HG02970 (cell line): ENCODE data around the gene BCAT1.
"Not testable (repeated sequence)": the region's sequence is repeated elsewhere in the genome, so short reads cannot be mapped to it uniquely, and the experiment has no call there.

ENCODE experiments used
- ATAC-seq: cut with Tn5 transposase; IDR thresholded peaks from one replicate; pipeline ENCODE4 v1.9.1; 2021; ENCODE audit warnings: mild to moderate bottlenecking, moderate library complexity, moderate number of reproducible peaks; ENCODE audit not compliant: unreplicated experiment, low FRiP score

Gene BCAT1

GRCh38 chr12:24864796-24865125 lies 84.1 kb downstream of the BCAT1 start:
- no peak for ATAC-seq

DNA sequence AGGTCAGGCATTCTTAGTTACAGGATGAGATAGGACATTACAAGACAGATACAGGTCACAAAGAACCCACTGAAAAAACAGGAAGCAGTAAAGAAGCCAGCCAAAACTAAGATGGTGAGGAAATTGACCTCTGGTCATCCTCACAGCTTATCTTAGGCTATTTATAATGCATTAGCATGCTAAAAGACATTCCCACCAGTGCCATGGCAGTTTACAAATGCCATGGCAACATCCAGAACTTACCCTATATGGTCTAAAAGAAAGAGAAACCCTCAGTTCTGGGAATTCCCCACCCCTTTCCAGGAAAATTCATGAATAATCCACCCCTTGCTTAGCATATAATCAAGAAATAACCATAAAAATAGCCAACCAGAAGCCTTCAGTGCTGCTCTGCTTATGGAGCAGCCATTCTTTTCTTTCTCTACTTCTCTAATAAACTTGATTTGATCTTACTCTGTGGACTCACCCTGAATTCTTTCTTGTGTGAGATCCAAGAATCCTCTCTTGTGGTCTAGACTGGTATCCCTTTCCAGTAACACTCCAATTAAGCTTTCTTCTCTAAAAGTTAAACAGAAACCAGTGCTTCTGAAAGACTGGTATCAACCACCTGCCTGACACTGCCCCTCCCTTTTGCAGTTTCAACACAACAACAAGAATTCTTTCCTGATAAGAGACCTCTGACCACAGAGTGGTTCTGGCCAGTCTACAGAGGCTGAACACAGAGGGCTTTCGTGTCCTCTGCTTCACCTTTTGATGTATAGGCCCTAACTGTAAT lies 86.9 kb downstream of the BCAT1 start:
- ATAC-seq = no peak

DNA sequence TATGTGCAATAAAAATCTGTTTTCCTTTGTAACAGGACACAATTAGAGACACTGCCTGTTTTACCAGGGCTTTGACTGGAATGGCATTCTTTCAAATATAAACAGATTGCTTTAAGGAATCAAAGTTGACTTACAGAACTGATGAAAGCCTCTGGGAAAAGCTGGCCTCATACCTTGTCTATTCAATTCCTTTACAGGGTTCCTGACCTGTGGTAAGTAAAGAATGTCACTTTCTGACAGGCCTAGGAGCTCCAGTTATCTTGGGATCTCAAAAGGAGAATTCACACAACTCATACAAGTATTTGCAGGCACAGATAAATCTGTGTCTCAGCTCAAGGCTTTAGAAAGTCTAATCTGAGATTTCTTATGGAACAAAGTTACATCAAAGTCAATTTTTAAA lies 88.4 kb downstream of the BCAT1 start:
- ATAC-seq = no peak

- ATAC-seq = no peak
Observed at GRCh38 chr12:24856541-24856940, 92.4 kb downstream of the BCAT1 start.

DNA sequence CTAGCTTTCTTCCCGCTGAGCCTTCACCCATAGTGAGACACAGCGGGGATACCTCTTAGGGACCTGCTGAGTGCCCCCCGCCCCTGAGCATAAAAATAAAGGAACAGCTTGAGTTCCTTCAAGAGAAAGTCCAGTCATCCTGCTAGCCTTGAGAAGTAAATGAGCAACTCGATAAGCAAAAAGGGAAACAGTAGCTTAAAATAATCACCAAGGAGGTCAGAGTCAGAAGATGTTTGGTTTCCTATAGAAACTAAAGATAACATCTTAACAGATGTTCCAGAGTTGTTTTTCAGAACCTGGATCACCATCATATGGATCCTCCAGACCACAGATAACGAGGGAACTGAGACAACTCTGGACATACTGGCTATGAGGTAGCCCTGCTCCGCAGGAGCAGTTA lies 94.0 kb downstream of the BCAT1 start:
- ATAC-seq = no peak

DNA sequence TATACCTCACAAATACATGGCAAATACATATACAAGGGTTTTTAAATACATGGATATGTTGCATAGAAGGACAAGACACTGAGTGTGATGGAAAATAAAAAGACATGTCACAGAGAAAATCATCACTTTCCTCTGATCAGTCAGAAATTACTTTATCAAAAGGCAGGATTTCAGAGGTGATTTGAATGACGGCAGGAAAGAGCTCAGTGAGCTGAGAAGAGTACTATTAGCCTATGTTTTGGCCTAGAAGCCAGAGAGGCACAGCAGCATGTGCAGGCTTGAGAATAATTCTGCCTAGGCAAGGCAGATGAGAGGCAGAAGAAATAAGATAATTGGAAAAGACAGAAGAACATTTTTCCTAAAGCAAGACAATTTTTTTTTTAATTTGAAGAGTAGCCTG lies 94.9 kb downstream of the BCAT1 start:
- no peak for ATAC-seq

DNA sequence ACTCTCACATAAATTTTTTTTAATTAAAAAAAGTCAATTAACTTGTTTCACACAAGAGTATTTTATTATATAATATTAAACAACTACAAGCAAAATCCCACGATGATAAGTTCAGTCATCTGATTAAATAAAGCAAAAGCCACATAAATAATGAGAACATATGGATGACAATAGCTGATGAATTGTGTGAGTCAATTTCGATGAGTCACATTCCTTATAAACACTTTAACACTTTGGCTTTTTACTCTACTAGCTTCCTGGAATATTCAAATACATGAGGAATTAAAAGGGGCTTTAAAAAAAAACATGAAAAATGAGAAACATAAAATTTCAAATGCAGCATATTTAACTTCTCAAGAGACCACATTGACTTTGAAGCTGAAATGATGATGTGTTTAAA lies 95.3 kb downstream of the BCAT1 start:
- no peak for ATAC-seq

- ATAC-seq = no peak
Observed at GRCh38 chr12:24853094-24853493, 95.8 kb downstream of the BCAT1 start.

DNA sequence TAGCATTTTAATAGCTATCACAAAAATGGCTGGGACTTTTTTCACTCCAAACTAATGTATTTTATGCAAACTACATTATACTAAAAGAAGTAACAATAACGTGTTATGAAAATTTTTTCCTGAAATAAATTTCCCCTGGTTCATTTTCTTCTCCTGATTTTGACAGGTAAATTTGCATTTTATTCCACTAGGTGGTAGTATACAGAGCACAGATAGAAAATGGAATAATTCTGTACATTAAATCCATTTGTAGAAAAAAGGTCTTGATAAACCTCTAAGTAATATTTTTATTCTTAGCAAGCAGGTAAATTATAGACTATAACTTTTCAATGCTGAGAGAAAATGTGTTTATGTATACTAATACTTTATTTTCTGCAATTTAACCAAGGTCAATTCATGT lies 96.5 kb downstream of the BCAT1 start:
- no peak for ATAC-seq

DNA sequence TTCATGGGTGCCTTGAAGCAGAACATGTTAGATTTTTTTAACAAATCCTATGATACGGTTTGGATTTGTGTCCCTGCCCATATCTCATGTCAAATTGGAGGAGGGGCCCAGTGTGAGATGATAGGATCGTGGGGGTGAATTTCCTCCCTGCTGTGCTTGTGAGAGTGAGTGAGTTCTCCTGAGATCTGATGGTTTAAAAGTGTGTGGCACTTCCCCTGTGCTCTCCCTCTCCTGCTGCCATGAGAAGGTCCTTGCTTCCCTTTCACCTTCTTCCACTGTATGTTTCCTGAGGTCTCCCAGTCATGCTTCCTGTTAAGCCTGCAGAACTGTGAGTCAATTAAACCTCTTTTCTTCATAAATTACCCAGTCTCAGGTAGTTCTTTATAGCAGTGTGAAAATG lies 97.0 kb downstream of the BCAT1 start:
- ATAC-seq = not testable (repeated sequence)

DNA sequence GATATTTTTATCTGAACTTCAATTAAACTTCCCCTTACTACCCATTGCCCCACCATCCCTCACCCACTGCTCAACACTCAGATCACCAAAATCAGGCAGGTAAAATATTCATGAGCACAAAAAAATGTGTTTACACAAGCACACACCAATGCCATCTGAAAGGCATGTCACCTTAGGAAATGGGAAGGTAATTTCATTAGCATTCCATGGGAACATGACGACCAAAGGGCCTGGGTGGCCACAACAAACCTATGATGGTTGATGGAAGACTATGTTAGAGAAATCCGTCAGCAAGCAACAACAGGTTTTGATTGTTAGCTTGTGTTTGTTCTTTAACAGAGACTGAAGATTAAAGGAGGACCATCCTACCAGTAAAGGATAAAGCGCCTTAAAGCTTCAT lies 97.6 kb downstream of the BCAT1 start:
- ATAC-seq = no peak

DNA sequence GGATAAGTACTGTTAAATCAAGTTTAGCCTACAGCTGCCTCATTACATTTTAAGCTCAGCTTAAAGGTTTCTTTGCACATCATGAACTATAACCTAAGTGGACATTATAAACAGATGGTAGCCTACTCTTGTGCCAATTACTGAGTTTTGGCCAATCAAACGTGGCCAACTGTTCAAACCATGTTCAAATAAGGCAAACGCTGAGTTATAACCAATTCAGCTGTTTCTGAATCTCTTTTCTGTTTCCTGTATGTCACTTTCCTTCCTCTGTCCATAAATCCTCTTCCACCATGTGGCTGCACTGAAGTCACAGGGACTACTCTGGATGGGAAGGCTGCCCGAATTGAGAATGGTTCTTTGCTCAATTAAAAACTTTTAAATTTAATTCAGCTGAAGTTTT lies 98.4 kb downstream of the BCAT1 start:
- no peak for ATAC-seq

DNA sequence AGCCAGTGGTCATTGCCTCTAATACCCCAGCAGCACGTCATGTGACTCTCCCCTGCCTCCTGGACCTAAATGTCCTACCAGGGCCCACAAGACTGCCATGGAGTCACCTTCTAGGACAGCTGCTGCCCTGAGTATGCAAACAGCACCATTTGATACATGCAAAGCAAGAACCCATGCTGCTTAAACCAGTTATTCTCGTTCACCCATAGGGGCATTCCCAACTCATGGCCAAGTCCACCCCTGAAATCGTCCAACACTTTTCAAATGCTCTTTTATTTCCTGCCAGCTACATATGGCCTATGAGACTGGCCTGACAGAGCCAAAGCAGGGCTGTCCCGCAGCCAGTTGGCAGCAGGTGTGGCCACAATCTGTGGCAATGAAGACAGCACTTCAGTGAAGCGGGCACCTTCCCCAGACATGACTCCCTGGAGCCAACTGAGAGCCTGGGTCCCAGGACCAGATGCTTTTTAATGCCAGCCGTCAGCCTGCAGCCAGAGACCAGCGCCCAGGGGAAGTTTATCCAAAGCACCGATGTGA lies 99.9 kb downstream of the BCAT1 start:
- no peak for ATAC-seq

GRCh38 chr12:24846689-24847088 lies 102.2 kb downstream of the BCAT1 start:
- ATAC-seq = no peak

GRCh38 chr12:24845615-24846014 lies 103.3 kb downstream of the BCAT1 start:
- ATAC-seq = no peak

DNA sequence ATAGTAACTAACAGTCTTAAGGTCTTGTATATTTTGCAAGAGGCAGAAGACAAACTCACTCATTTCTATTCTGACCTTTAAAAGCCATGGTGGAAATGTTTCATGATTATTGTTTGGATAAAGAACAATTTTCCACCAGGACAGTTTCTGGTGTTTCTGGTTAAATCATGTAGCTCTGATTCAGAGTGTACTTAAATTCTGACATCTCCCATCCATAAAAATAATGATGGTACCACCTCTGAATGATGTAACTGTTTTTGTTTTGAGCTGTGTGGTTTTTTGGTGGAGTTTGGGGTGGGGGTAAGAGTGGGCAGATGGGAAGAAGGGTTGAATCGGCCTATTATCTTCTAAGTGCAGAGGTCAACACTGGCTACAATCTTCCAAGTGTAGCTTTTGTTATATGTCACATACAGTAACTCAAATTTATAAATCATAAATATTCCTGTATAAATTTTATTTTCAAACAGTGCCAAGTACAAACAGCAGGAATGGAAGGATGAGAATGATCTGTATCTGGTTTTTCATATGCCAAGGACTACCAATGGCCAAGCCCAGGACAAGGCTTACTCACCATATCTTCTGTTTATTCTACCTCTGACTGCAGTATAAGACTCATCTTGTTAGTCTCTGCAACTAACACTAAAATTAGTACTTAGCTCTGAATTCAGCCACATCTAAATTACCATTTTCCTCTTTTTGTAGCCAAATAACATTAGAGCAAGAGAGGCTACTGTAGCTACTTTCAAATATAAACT lies 108.7 kb downstream of the BCAT1 start:
- no peak for ATAC-seq

GRCh38 chr12:24839268-24839791 lies 109.6 kb downstream of the BCAT1 start:
- peak; percentile 80 for ATAC-seq

- no peak for ATAC-seq
Observed at GRCh38 chr12:24838531-24838950, 110.4 kb downstream of the BCAT1 start.

DNA sequence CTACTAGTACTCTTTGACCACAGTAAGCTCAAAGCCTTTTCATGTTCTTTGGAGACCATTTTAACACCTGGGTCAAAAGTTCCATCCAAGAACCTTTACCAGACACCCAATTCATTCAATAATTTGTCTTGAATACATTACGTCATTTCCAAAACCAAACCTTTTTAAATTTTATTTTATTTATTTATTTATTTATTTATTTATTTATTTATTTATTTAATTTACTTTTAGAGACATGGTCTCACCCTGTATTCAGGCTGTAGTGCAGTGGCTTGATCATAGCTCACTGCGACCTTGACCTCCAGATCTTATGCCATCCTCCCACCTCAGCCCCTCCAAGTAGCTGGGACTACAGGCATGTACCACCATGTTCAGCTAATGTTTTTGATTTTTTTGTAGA lies 113.5 kb downstream of the BCAT1 start:
- no peak for ATAC-seq

GRCh38 chr12:24833513-24833912 lies 115.4 kb downstream of the BCAT1 start:
- no peak for ATAC-seq

GRCh38 chr12:24823808-24824515 lies 124.9 kb downstream of the BCAT1 start:
- no peak for ATAC-seq
